Measurements from ENCODE around the gene LYRM4. TPM values are rescaled to one million over a fixed set of nuclear protein-coding genes. Genes with fewer than 3 reads are reported as not detected.

The LYRM4 gene
- total RNA-seq, 1 donor from 2014 or later: 20.4 TPM

DNA sequence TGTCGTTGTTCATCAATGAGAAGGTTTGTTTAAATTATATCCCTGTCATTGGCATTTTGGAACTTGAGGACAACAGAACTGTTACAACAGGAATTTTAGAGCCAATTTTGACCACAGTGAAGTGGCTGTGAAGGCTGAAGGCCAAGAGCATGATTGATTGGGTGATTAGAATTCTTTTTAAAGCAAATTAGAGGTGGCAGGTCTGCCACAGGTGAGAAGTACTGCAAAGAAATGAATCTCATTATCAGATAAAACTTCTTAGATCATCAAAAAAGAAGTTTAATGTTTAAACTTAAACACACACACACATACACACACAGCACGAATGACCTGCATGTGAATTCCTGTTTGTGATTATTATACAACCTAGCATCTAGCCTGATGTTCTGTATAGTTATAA, 32.9 kb upstream of the LYRM4 start:
- no peak for ATAC-seq
- TF ChIP-seq, protein P1, sequence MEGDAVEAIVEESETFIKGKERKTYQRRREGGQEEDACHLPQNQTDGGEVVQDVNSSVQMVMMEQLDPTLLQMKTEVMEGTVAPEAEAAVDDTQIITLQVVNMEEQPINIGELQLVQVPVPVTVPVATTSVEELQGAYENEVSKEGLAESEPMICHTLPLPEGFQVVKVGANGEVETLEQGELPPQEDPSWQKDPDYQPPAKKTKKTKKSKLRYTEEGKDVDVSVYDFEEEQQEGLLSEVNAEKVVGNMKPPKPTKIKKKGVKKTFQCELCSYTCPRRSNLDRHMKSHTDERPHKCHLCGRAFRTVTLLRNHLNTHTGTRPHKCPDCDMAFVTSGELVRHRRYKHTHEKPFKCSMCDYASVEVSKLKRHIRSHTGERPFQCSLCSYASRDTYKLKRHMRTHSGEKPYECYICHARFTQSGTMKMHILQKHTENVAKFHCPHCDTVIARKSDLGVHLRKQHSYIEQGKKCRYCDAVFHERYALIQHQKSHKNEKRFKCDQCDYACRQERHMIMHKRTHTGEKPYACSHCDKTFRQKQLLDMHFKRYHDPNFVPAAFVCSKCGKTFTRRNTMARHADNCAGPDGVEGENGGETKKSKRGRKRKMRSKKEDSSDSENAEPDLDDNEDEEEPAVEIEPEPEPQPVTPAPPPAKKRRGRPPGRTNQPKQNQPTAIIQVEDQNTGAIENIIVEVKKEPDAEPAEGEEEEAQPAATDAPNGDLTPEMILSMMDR (IDR thresholded peaks at IDR 0.05): no peak
- H3K36me3 ChIP-seq: no peaks in the 10 kb centered on the region
- H3K27me3 ChIP-seq: no peaks in the 10 kb centered on the region
- no peak for DNase-seq
- peaks cover 6% of the 10 kb centered on the region for H3K4me1 ChIP-seq
- H3K4me3 ChIP-seq: no peak overlapping the region
- intact Hi-C loops (cut with DNase I): no loop called here
- no peaks in the 10 kb centered on the region for H3K9me3 ChIP-seq
- H3K27ac ChIP-seq: no peak overlapping the region

DNA sequence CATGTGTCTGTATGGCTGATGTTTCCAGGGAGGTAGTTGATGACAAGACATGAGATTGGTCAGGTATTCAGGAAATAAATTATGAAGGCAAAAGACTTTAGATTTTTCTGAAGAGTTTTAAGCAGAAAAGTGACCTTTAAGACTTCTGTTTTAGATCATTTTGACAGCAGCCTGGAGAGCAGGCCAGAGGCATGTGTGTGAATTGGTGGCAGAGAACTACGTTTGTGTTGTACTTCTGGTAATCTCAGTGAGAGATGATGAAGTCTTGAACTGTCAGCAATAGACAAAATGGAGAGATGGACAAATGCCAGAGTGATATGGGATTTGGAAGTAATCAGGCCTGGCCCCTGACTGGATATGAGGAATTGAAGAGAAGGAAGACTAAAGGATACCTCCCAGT, 31.4 kb upstream of the LYRM4 start:
- TF ChIP-seq, protein P1 (IDR thresholded peaks at IDR 0.05): no peak
- Histone ChIP-seq H3K4me1 (peaks cover 14% of the 10 kb centered on the region), H3K4me3 (no peak overlapping the region), H3K9me3 (no peaks in the 10 kb centered on the region), H3K36me3 (no peaks in the 10 kb centered on the region), H3K27ac (no peak overlapping the region), H3K27me3 (no peaks in the 10 kb centered on the region)
- ATAC-seq (no peak), DNase-seq (no peak)
- intact Hi-C loops (cut with DNase I): no loop called here

DNA sequence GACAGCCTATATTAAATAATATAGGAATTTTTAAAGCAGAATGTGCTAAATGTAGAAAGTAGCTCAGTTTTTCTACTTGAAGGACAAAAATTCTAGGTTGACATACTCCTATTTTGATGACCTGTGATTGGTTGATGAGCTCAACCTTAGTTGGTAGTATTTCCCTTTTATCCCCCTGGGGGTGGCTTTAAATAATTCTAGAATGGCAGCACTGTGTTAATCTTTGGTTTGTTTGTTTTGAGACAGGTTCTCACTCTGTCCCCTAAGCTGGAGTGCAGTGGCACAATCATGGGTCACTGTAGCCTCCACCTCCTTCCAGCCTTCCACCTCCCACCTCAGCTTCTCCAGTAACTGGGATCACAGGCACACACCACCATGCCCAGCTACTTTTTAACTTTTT, 29.8 kb upstream of the LYRM4 start:
- DNase-seq (no peak), ATAC-seq (no peak)
- Histone ChIP-seq H3K9me3 (no peaks in the 10 kb centered on the region), H3K27ac (no peak overlapping the region), H3K4me1 (peaks cover 19% of the 10 kb centered on the region), H3K4me3 (no peak overlapping the region), H3K36me3 (no peaks in the 10 kb centered on the region), H3K27me3 (no peaks in the 10 kb centered on the region)
- TF ChIP-seq, protein P1 (IDR thresholded peaks at IDR 0.05): no peak
- intact Hi-C loops (cut with DNase I): no loop called here

DNA sequence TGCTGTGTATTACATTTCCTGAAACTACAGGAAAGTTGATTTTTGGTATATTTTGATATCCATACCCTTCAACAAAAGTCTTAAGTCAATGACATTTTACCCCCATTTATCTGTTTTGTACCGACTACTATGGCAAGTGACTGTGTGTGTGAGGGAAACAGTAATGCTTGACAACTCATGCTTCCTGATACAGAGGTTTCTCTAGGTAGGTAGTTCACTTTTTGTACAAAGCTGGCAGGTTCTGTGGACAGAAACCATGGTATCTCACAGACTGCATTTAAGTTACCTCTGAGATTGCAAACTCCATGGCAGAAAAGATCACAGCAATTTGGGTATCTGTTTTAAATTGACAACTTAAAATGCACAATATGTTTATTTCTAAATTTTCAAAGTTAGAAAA, 29.3 kb upstream of the LYRM4 start:
- Histone ChIP-seq H3K4me3 (no peak overlapping the region), H3K27me3 (no peaks in the 10 kb centered on the region), H3K27ac (no peak overlapping the region), H3K9me3 (no peaks in the 10 kb centered on the region), H3K4me1 (peaks cover 19% of the 10 kb centered on the region), H3K36me3 (no peaks in the 10 kb centered on the region)
- no peak for ATAC-seq
- DNase-seq: no peak
- intact Hi-C loops (cut with DNase I): no loop called here
- TF ChIP-seq, protein P1 (IDR thresholded peaks at IDR 0.05): no peak

DNA sequence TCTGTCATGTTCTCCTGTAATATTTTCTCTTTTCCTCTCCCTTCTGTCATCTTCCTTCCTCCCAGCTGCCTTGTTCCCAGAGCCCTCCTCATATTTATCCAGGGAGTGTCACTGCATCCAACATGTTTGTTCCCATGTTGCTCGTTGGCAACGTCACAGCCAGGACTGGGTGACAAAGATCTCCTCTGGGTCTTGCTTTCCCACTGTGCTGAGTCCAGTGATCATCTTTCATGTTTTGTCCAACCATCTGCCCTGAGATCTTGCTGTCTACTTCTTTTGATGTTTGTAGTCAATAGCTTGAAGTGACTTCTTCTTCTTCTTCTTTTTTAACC, 27.2 kb upstream of the LYRM4 start:
- no peaks in the 10 kb centered on the region for H3K27me3 ChIP-seq
- no peak for DNase-seq
- peak overlapping the region; percentile 1 for H3K27ac ChIP-seq
- TF ChIP-seq, protein P1 (IDR thresholded peaks at IDR 0.05): no peak
- no peak overlapping the region for H3K4me3 ChIP-seq
- no peaks in the 10 kb centered on the region for H3K36me3 ChIP-seq
- no peak for ATAC-seq
- H3K4me1 ChIP-seq: peaks cover 13% of the 10 kb centered on the region
- H3K9me3 ChIP-seq: no peaks in the 10 kb centered on the region
- intact Hi-C loops (cut with DNase I): no loop called here

DNA sequence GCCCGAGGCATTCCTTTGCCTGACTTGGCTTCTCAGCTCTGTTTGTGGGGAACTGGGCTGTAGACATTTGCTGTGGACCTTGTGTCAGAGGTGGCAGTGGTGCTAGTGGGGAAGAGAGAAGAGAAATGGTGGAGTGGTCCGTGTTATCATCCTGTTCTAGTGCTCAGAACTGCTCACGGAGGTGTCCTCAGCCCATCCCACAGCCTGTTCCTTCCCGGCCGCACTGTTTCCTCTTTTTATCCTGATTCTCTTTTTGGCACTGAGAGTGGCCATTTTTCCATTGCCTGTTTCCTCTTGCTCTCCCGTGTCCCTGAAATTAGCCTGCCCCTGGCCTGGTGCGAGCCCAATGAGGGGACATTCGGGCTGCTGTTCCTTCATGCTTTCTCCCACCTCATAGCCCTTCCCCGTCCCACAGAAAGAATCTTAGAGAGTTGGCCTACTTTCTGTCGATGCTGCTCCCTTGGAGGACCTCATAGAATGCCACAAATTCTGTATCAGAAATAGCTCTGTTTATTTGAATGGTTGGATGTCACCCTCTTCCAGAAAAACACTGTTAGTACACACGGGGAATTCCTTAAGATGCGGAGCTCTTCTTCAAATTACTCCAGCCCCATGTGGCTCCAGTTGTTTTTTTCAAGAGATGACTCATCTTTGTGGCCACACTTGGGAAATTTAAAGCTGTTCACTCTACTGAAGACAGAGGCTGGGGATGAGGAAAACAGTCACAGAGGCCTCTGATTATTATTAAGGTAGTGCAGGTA, 26.6 kb upstream of the LYRM4 start:
- no peaks in the 10 kb centered on the region for H3K27me3 ChIP-seq
- DNase-seq: no peak
- H3K4me3 ChIP-seq: no peak overlapping the region
- intact Hi-C loops (cut with DNase I): no loop called here
- no peaks in the 10 kb centered on the region for H3K9me3 ChIP-seq
- ATAC-seq: peak; percentile 50
- peaks cover 13% of the 10 kb centered on the region for H3K4me1 ChIP-seq
- TF ChIP-seq, protein P1 (IDR thresholded peaks at IDR 0.05): no peak
- no peak overlapping the region for H3K27ac ChIP-seq
- no peaks in the 10 kb centered on the region for H3K36me3 ChIP-seq

Data from upper lobe of right lung (tissue), 1 donor.